Stimulated activated CD4-positive, alpha-beta T cell treated with anti-CD3 and anti-CD28 coated beads, Interleukin-1b, Interleukin-23, amount 100 ng/mL, for 1 hour (primary cell): ENCODE data around the gene UNC79.

ENCODE experiments used
- DNase-seq, 2 donors: peaks; one replicate each; pipeline ENCODE4 v3.0.0-alpha.2; 2020; ENCODE audit warnings: low read depth in 2 of 2

The UNC79 gene

GRCh38 chr14:93546642-93547041 lies 115.9 kb downstream of the UNC79 start:
- no peak for DNase-seq

- DNase-seq: no peak
These were observed 117.5 kb downstream of the UNC79 start for GRCh38 chr14:93548102-93548843.

- DNase-seq: no peak
These were observed 118.9 kb downstream of the UNC79 start for GRCh38 chr14:93549595-93549994.

- DNase-seq: no peak
These were observed 134.2 kb downstream of the UNC79 start for GRCh38 chr14:93564918-93565317.

- no peak for DNase-seq
These were observed 135.4 kb downstream of the UNC79 start for GRCh38 chr14:93566065-93566693.

- DNase-seq: no peak
These were observed 140.5 kb downstream of the UNC79 start for GRCh38 chr14:93571275-93571674.

GRCh38 chr14:93579178-93579577 lies 148.4 kb downstream of the UNC79 start:
- no peak for DNase-seq

GRCh38 chr14:93582516-93582915 lies 151.8 kb downstream of the UNC79 start:
- no peak for DNase-seq

- no peak for DNase-seq
These were observed 156.6 kb downstream of the UNC79 start for GRCh38 chr14:93587330-93587729.

- no peak for DNase-seq
These were observed 160.8 kb downstream of the UNC79 start for GRCh38 chr14:93591506-93591905.

GRCh38 chr14:93592786-93593185 lies 162.0 kb downstream of the UNC79 start:
- no peak for DNase-seq

GRCh38 chr14:93606091-93606490 lies 175.4 kb downstream of the UNC79 start:
- no peak for DNase-seq

GRCh38 chr14:93619176-93619793 lies 188.5 kb downstream of the UNC79 start:
- no peak for DNase-seq

GRCh38 chr14:93628048-93628447 lies 197.3 kb downstream of the UNC79 start:
- DNase-seq: no peak

- DNase-seq: no peak
These were observed 198.9 kb downstream of the UNC79 start for GRCh38 chr14:93629643-93630042.

- DNase-seq: no peak
These were observed 208.1 kb downstream of the UNC79 start for GRCh38 chr14:93638790-93639189.

- no peak for DNase-seq
These were observed 212.4 kb downstream of the UNC79 start for GRCh38 chr14:93643127-93643526.

GRCh38 chr14:93643676-93644075 lies 212.9 kb downstream of the UNC79 start:
- no peak for DNase-seq

GRCh38 chr14:93645200-93645599 lies 214.5 kb downstream of the UNC79 start:
- DNase-seq: no peak

GRCh38 chr14:93648440-93649168 lies 217.9 kb downstream of the UNC79 start:
- no peak for DNase-seq

GRCh38 chr14:93654599-93654998 lies 223.9 kb downstream of the UNC79 start:
- no peak for DNase-seq

GRCh38 chr14:93655078-93655750 lies 224.5 kb downstream of the UNC79 start:
- DNase-seq: no peak
